ENCODE data around the gene MAD1L1.

The MAD1L1 gene

DNA sequence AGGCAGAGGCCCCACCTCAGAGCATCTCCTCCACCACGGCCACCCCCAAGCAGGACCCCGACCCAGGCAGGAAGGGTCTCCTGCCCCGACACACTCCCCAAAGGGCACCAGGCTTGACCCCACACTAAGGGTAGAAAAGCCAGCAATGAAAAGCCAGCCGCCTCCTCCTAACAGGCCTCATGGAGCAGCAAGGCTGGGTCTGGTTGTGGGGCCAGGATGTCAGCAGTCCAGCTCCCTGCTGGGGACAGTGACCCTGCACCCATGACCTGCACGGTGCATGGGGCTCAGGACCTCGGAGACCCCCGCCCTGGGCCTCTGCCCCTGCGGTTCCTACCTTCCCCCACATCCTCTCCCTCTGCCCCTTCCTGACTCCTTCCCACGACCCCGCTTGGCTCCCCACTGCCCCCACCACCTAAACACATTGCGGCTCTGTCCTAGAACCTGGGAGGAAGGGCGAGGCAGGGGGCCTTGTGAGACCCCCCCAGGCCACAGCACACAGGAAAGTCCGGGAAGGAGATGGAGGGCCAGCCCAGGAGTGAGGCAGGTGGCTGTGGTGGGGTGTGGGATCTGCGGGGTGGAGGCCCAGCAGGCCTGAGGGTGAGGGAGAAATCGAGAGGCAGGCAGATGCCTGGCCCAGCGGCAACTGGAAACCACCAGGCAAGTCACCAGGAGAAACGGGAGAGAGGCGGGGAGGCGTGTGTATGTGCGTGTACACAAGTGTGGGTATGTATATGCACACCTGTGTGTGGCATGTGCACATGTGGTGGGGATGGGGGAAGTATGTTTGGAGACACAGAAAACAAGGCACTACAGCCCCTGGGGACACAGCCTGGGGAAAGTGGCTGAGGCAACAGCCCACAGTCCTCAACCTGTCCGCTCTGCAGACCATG is 229.9 kb downstream of the MAD1L1 start:
- TF ChIP-seq, protein P1, sequence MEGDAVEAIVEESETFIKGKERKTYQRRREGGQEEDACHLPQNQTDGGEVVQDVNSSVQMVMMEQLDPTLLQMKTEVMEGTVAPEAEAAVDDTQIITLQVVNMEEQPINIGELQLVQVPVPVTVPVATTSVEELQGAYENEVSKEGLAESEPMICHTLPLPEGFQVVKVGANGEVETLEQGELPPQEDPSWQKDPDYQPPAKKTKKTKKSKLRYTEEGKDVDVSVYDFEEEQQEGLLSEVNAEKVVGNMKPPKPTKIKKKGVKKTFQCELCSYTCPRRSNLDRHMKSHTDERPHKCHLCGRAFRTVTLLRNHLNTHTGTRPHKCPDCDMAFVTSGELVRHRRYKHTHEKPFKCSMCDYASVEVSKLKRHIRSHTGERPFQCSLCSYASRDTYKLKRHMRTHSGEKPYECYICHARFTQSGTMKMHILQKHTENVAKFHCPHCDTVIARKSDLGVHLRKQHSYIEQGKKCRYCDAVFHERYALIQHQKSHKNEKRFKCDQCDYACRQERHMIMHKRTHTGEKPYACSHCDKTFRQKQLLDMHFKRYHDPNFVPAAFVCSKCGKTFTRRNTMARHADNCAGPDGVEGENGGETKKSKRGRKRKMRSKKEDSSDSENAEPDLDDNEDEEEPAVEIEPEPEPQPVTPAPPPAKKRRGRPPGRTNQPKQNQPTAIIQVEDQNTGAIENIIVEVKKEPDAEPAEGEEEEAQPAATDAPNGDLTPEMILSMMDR (IDR thresholded peaks at IDR 0.05): no peak

GRCh38 chr7:2001601-2002442 is 230.9 kb downstream of the MAD1L1 start:
- TF ChIP-seq, protein P1 (IDR thresholded peaks at IDR 0.05): no peak

- TF ChIP-seq, protein P1 (IDR thresholded peaks at IDR 0.05): no peak
Measured at GRCh38 chr7:2000746-2001321, 231.9 kb downstream of the MAD1L1 start.

DNA sequence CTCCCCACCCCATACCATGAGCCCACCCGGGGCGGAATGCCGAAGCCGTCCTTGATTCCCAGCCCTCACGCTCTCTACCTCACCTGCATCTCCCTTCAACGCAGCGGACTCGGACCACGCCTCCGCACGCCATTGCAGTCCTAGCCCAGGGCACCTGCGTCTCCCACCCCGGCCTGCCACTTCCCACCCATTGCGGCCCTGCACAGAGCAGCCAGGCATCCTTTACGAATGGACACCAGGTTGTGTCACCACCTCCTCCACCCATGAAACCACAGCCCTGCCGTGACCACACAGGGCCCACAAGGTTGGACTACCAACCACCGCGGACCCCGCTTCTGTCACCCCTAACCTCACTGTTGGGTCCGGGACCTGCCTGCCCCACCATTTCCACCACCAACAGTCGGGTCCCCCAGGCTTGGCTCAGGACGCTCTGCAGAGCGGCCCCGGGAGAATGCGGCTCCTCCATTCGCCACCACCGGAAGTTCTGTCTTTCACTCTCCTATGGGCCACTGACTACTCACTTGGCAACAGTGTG is 232.5 kb downstream of the MAD1L1 start:
- TF ChIP-seq, protein P1 (IDR thresholded peaks at IDR 0.05): no peak

DNA sequence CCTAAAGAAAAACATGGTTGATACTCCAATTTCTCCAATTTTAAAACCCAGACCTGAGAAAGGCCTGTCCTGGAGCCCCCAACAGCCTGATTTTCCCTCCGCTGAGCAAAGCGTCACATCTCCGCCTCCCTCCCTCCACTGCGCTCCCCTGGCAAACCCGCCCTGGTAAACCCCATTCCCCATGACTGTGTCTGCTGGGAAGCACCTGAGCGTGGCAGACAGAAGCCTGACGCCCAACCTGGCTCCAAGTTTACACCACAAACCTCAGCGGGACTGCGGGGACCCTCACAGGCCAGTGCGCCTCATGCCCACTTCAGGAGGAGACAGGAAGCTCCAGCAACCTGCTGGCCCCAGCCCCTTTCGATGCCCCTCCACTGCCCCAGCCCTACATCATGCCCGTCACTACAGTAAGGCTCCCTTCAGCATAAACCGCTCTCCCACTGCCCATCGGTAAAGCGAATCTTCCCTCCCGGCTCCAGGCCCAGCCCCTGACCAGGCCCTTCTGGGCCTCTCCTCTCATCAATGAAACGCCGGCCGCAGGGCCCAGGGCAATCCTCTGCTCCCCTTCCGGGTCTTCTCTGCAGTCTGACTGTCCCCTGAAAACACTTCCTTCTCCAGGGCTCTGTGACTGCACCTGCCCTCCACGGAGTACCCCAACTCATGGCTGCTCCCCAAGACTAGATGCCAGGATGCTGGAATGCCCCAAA is 233.3 kb downstream of the MAD1L1 start:
- TF ChIP-seq, protein P1 (IDR thresholded peaks at IDR 0.05): no peak

- TF ChIP-seq, protein P1 (IDR thresholded peaks at IDR 0.05): no peak
Measured at GRCh38 chr7:1998146-1998545, 234.6 kb downstream of the MAD1L1 start.

Data from LNCAP (cell line).